Calu3 (cell line): ENCODE results near the gene BICRAL. TPM values are rescaled to one million over a fixed set of nuclear protein-coding genes. Genes with fewer than 3 reads are reported as not detected.
A peak's percentile ranks its signal among the peaks of the same experiment; 100 is the strongest.
"Not testable (repeated sequence)": the region's sequence is repeated elsewhere in the genome, so short reads cannot be mapped to it uniquely, and the experiment has no call there.

Experiments used
- BruUV-seq: library from RNA; stranded (reverse); fragments of 400-500 nt; replicated peaks from 2 replicates; lab custom pipeline; 2021; lab: Mats Ljungman, UMichigan
- CTCF ChIA-PET: fragments of 300-600 bp; sonication (Branson Sonifier 250); formaldehyde crosslinking; loops from one replicate; lab custom pipeline; 2022; ENCODE audit warnings: antibody characterized with exemption; lab: Charles Lee
- DNase-seq: peaks from one replicate; pipeline ENCODE4 v3.0.0; 2022
- H3K27ac Mint-ChIP-seq: one replicate; pipeline ENCODE4 v1.8.0; 2022; ENCODE audit warnings: mixed read lengths; ENCODE audit not compliant: unreplicated experiment
- H3K27me3 Mint-ChIP-seq: one replicate; pipeline ENCODE4 v1.8.0; 2022; ENCODE audit warnings: mixed read lengths; ENCODE audit not compliant: unreplicated experiment
- H3K36me3 Mint-ChIP-seq: one replicate; pipeline ENCODE4 v1.8.0; 2022; ENCODE audit warnings: mild to moderate bottlenecking, moderate library complexity, mixed read lengths; ENCODE audit not compliant: insufficient read depth, unreplicated experiment
- H3K4me1 Mint-ChIP-seq: one replicate; pipeline ENCODE4 v1.8.0; 2022; ENCODE audit warnings: mild to moderate bottlenecking, low read depth, mixed read lengths; ENCODE audit not compliant: unreplicated experiment
- H3K4me3 Mint-ChIP-seq: one replicate; pipeline ENCODE4 v1.8.0; 2022; ENCODE audit warnings: mild to moderate bottlenecking, low read depth, moderate library complexity, mixed read lengths; ENCODE audit not compliant: unreplicated experiment
- H3K9me3 Mint-ChIP-seq: one replicate; pipeline ENCODE4 v1.8.0; 2022; ENCODE audit warnings: low read depth, mixed read lengths; ENCODE audit not compliant: unreplicated experiment
- CTCF ChIP-seq: fragments of 200-600 bp; IDR thresholded peaks from one replicate; pipeline ENCODE4 v1.8.0; 2022; ENCODE audit warnings: antibody characterized with exemption; ENCODE audit not compliant: unreplicated experiment
- intact Hi-C: fragments of 100-400 bp; cut with micrococcal nuclease; formaldehyde crosslinking; loops from one replicate; pipeline ENCODE4 v1.10.0; 2022; ENCODE audit not compliant: unreplicated experiment
- total RNA-seq: library from RNA; stranded (reverse); gene quantifications from 2 replicates; pipeline ENCODE4 v1.2.3, GENCODE V29; 2022

The BICRAL gene
- total RNA-seq, 1 experiment from 2014 or later, result 19.2 TPM

- intact Hi-C loops, result loop anchor here (10.0 kb wide), 2 partner anchors 309 to 659 kb away; partner anchors contain the start of genes MRPS10 and UBR2
- DNase-seq, result no peak
- peaks cover 11% of the 10 kb centered on the region for H3K36me3 Mint-ChIP-seq
- H3K27me3 Mint-ChIP-seq, result no peaks in the 10 kb centered on the region
- no peak overlapping the region for H3K27ac Mint-ChIP-seq
- BruUV-seq, result no TSS peak
- no peaks in the 10 kb centered on the region for H3K4me1 Mint-ChIP-seq
- no peak overlapping the region for H3K4me3 Mint-ChIP-seq
- TF ChIP-seq CTCF, result no peak
- no peaks in the 10 kb centered on the region for H3K9me3 Mint-ChIP-seq
- CTCF ChIA-PET, result interaction anchor here (0.6 to 1.0 kb wide), 3 partner anchors 87 to 214 kb away, joined by 3 to 6 read pairs (median 5); partner anchors contain the start of gene GNMT
Observed at GRCh38 chr6:42873313-42873712, 91.5 kb downstream of the BICRAL start.

DNA sequence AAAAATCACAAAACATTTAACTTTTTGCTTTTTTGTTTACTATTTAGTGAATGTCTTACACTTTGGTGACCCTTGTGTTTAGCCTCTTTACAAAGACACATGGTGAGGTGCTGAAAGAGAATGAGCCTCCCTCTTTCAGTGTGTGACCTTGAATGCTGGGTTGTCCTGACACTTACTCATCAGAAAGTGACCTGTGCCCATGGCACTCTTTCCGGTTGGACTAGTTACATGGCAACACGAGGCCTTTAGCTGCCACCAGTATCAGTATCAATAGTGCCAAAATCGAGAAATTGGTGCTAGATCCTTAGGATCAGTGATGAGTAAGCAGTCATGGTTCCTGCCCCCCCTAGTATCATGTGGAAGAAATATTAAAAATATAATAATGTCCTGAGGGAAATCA lies 95.8 kb downstream of the BICRAL start:
- peaks cover 42% of the 10 kb centered on the region for H3K36me3 Mint-ChIP-seq
- intact Hi-C loops, result loop anchor here (1.0 to 10.0 kb wide), 5 partner anchors 130 to 663 kb away; partner anchors contain the start of genes MRPS10, TBCC and UBR2
- no TSS peak for BruUV-seq
- H3K27me3 Mint-ChIP-seq, result no peaks in the 10 kb centered on the region
- no peak overlapping the region for H3K27ac Mint-ChIP-seq
- TF ChIP-seq CTCF, result no peak
- no peak for DNase-seq
- no peak overlapping the region for H3K4me3 Mint-ChIP-seq
- H3K9me3 Mint-ChIP-seq, result no peaks in the 10 kb centered on the region
- CTCF ChIA-PET, result interaction anchor here (1.6 kb wide), 1 partner anchor 216 kb away, joined by 10 read pairs; no protein-coding TSS in a partner anchor
- no peaks in the 10 kb centered on the region for H3K4me1 Mint-ChIP-seq

GRCh38 chr6:42879372-42880239 lies 97.8 kb downstream of the BICRAL start, which contains the start of gene RPL7L1:
Gene RPL7L1, plus strand, starts transcription at chr6:42879616. Its CDS starts 295 bp downstream, at chr6:42879911.
- CTCF ChIA-PET, result interaction anchor here (0.6 to 1.5 kb wide), 7 partner anchors 11 to 332 kb away, joined by 3 to 17 read pairs (median 4); partner anchors contain the start of gene TBCC
- Mint-ChIP-seq H3K27me3 (no peaks in the 10 kb centered on the region), H3K4me3 (peak within 1 kb of the TSS; percentile 87), H3K36me3 (peaks cover 61% of the 10 kb centered on the region), H3K27ac (peak within 1 kb of the TSS; percentile 99), H3K4me1 (no peaks in the 10 kb centered on the region), H3K9me3 (no peaks in the 10 kb centered on the region)
- BruUV-seq, result TSS peak; percentile 99
- DNase-seq, result peak; percentile 88
- intact Hi-C loops, result loop anchor here (5.0 to 10.0 kb wide), 3 partner anchors 132 to 665 kb away; partner anchors contain the start of genes MRPS10, TBCC and UBR2
- no peak for TF ChIP-seq CTCF

GRCh38 chr6:42880240-42880817 lies 98.5 kb downstream of the BICRAL start:
- H3K4me1 Mint-ChIP-seq, intact Hi-C loops, DNase-seq, H3K27me3 Mint-ChIP-seq, H3K9me3 Mint-ChIP-seq: not testable (repeated sequence)
- CTCF ChIA-PET, result interaction anchor here (0.6 to 1.6 kb wide), 5 partner anchors 10 to 954 kb away, joined by 3 to 17 read pairs (median 5); partner anchors contain the start of gene TBCC
- H3K4me3 Mint-ChIP-seq, result peak overlapping the region; percentile 87
- TSS peak; percentile 63 for BruUV-seq
- peaks cover 68% of the 10 kb centered on the region for H3K36me3 Mint-ChIP-seq
- H3K27ac Mint-ChIP-seq, result peak overlapping the region; percentile 99

- H3K4me3 Mint-ChIP-seq, result peak overlapping the region; percentile 87
- H3K27ac Mint-ChIP-seq, result peak overlapping the region; percentile 99
- CTCF ChIA-PET, result interaction anchor here (0.6 to 1.6 kb wide), 3 partner anchors 10 to 954 kb away, joined by 3 to 4 read pairs (median 3); a partner anchor contains a TSS
- H3K27me3 Mint-ChIP-seq, intact Hi-C loops, H3K4me1 Mint-ChIP-seq, BruUV-seq, H3K9me3 Mint-ChIP-seq, DNase-seq: not testable (repeated sequence)
- H3K36me3 Mint-ChIP-seq, result peaks cover 73% of the 10 kb centered on the region
Observed at GRCh38 chr6:42880871-42881270, 99.0 kb downstream of the BICRAL start.
